ENCODE results near the gene IPO7.

IPO7 gene

DNA sequence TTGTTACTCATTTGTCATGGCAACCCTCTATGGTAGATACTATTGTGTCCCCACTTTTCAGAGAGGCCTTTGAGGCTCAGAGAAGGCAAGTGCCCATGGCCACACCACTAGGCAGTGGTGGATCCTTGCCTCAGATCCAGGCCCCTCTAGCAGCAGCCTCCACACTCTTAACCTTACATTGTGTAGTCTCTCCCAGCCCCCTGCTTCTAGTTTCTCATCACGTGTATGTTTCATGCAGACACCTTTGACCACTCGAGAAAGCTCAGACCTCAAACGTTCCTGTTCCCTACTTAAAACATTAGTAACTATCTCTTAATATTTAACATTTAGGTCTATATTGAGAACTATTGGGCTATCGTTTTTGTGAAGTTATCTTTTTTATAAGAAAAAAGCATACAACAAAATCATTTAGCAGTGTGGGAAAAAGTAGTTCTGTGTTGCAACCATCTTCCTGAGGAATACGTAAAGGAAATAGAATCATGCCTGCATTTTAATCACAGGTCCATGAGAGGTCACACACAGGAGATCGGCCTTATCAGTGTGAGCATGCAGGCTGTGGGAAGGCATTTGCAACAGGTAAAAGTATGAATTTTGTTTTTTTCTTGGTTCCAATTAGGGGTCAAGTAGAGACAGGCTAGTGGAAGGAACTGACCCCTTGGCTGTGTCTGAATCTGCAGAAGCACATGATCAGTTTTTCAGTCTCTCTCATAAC is 111.5 kb downstream of the IPO7 start:
- DNase-seq = no peak

Data from DMS53 (cell line).